NT2/D1 (cell line): ENCODE measurements around the gene CC2D2A.

Source experiments
- YY1 ChIP-seq: IDR thresholded peaks from 2 replicates; pipeline ENCODE4 v1.6.1; 2011; ENCODE audit not compliant: insufficient read length, insufficient read depth
- ZNF274 ChIP-seq: IDR thresholded peaks from 2 replicates; pipeline ENCODE4 v1.6.1; 2011; ENCODE audit warnings: mild to moderate bottlenecking, low read depth, low read length

DNA sequence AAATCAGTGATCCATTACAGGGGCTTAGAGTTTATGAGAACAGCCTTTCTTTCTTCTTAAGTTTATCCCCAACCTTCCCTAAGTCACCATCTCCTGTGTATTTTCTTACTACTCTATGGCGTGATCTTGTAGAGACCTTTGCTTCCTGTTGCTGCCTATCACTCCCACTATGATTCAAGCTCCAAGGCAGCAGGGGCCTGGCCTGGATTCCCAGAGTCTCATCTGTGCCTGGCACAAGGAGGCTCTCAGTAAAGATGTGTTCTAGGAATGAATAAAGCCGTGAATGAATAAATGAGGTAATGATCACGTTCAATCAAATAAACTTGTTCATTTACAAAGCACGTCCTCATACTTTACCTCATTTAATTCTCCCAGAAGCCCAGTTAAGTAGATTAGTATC lies 45.4 kb downstream of the CC2D2A start:
- TF ChIP-seq YY1 (no peak), ZNF274 (no peak)
